Glomerular visceral epithelial cell (primary cell): ENCODE data around the gene VN1R2.
"Not testable (repeated sequence)": the region's sequence is repeated elsewhere in the genome, so short reads cannot be mapped to it uniquely, and the experiment has no call there.

Experiments
- DNase-seq: peaks from one replicate; pipeline ENCODE4 v3.0.0-alpha.2; 2016; ENCODE audit errors: extremely low spot score

VN1R2 gene

GRCh38 chr19:53257715-53258342 lies at the start of gene VN1R2:
Gene VN1R2, plus strand, starts transcription at chr19:53258292. Its CDS starts 84 bp downstream, at chr19:53258376.
- DNase-seq, result not testable (repeated sequence)

- DNase-seq, result not testable (repeated sequence)
These were observed 46.5 kb upstream of the VN1R2 start for GRCh38 chr19:53211554-53211953.

GRCh38 chr19:53212703-53213320 lies 45.3 kb upstream of the VN1R2 start:
- DNase-seq, result no peak

GRCh38 chr19:53222716-53223115 lies 35.4 kb upstream of the VN1R2 start:
- DNase-seq, result not testable (repeated sequence)

- no peak for DNase-seq
These were observed 33.5 kb upstream of the VN1R2 start for GRCh38 chr19:53224606-53225005.

- no peak for DNase-seq
These were observed 20.8 kb upstream of the VN1R2 start for GRCh38 chr19:53237114-53237777.

- no peak for DNase-seq
These were observed 11.6 kb upstream of the VN1R2 start for GRCh38 chr19:53246498-53246897.

GRCh38 chr19:53254411-53255341 lies 3.4 kb upstream of the VN1R2 start, which contains the start of gene ZNF677:
Gene ZNF677, minus strand, starts transcription at chr19:53254873. Its CDS starts 3,323 bp downstream, at chr19:53251550.
- DNase-seq, result no peak

- not testable (repeated sequence) for DNase-seq
These were observed 9.5 kb downstream of the VN1R2 start, which contains the start of gene VN1R4 for GRCh38 chr19:53267623-53268022. Gene VN1R4, minus strand, starts transcription at chr19:53267723. Its CDS starts 58 bp downstream, at chr19:53267665.

GRCh38 chr19:53269861-53270260 lies 11.8 kb downstream of the VN1R2 start:
- DNase-seq, result not testable (repeated sequence)

GRCh38 chr19:53272044-53272443 lies 14.0 kb downstream of the VN1R2 start:
- DNase-seq, result no peak

- no peak for DNase-seq
These were observed 17.4 kb downstream of the VN1R2 start for GRCh38 chr19:53275480-53275879.

- not testable (repeated sequence) for DNase-seq
These were observed 23.9 kb downstream of the VN1R2 start for GRCh38 chr19:53281947-53282346.

GRCh38 chr19:53285087-53285486 lies 27.0 kb downstream of the VN1R2 start:
- DNase-seq, result no peak

- DNase-seq, result no peak
These were observed 32.9 kb downstream of the VN1R2 start for GRCh38 chr19:53290758-53291549.

GRCh38 chr19:53294786-53295441 lies 36.8 kb downstream of the VN1R2 start:
- no peak for DNase-seq

- not testable (repeated sequence) for DNase-seq
These were observed 43.2 kb downstream of the VN1R2 start for GRCh38 chr19:53301341-53301740.

GRCh38 chr19:53308339-53308811 lies 50.3 kb downstream of the VN1R2 start:
- no peak for DNase-seq
